OCI-LY1 (cell line): ENCODE measurements around the gene ITIH5.

Experiments
- H2AFZ ChIP-seq: fragments of 200-600 bp; sonication (generic), shearing (Covaris generic); 2 replicates; pipeline ENCODE4 v1.6.0; 2014; ENCODE audit warnings: antibody characterized with exemption, mild to moderate bottlenecking, low read length
- H3F3A ChIP-seq: fragments of 200-600 bp; sonication (generic), shearing (Covaris generic); 2 replicates; pipeline ENCODE4 v1.6.0; 2014; ENCODE audit warnings: mild to moderate bottlenecking, antibody characterized with exemption, low read length, moderate library complexity; ENCODE audit not compliant: insufficient read depth
- H3K27ac ChIP-seq: fragments of 200-600 bp; sonication (generic); 2 replicates; pipeline ENCODE4 v1.5.1; 2014; ENCODE audit warnings: low read length, mixed run types, mild to moderate bottlenecking, low read depth; ENCODE audit not compliant: poor library complexity, severe bottlenecking
- H3K27me3 ChIP-seq: fragments of 200-600 bp; sonication (generic); 2 replicates; pipeline ENCODE4 v1.6.0; 2014; ENCODE audit warnings: antibody characterized with exemption, mild to moderate bottlenecking, low read length, moderate library complexity; ENCODE audit not compliant: insufficient read depth
- H3K36me3 ChIP-seq: fragments of 200-600 bp; sonication (generic); 2 replicates; pipeline ENCODE4 v1.6.1; 2014; ENCODE audit warnings: mild to moderate bottlenecking, antibody characterized with exemption, low read length, moderate library complexity, mixed read lengths; ENCODE audit not compliant: insufficient read depth
- H3K4me1 ChIP-seq: fragments of 200-600 bp; sonication (generic); 2 replicates; pipeline ENCODE4 v1.5.1; 2014; ENCODE audit warnings: mild to moderate bottlenecking, low read length, moderate library complexity; ENCODE audit not compliant: insufficient read depth, severe bottlenecking
- H3K4me2 ChIP-seq: fragments of 200-600 bp; sonication (generic), shearing (Covaris generic); 2 replicates; pipeline ENCODE4 v1.6.1; 2014; ENCODE audit warnings: low read length
- H3K4me3 ChIP-seq: fragments of 200-600 bp; sonication (generic); 2 replicates; pipeline ENCODE4 v1.5.1; 2014; ENCODE audit warnings: low read length, low read depth, mild to moderate bottlenecking, mixed read lengths; ENCODE audit not compliant: poor library complexity, severe bottlenecking
- H3K79me2 ChIP-seq: fragments of 200-600 bp; shearing (Covaris generic); 2 replicates; pipeline ENCODE4 v1.6.1; 2016; ENCODE audit warnings: mixed run types, low read length, mixed read lengths; ENCODE audit not compliant: insufficient read depth
- H3K9ac ChIP-seq: fragments of 200-600 bp; sonication (generic), shearing (Covaris generic); 2 replicates; pipeline ENCODE4 v1.6.1; 2014; ENCODE audit warnings: mild to moderate bottlenecking, low read length, mixed read lengths
- H3K9me2 ChIP-seq: fragments of 200-600 bp; sonication (generic), shearing (Covaris generic); 2 replicates; pipeline ENCODE4 v1.6.1; 2014; ENCODE audit warnings: low read depth, mild to moderate bottlenecking, low read length, mixed read lengths
- H3K9me3 ChIP-seq: fragments of 200-600 bp; shearing (Covaris generic); 2 replicates; pipeline ENCODE4 v1.6.1; 2014; ENCODE audit warnings: low read length, mixed read lengths
- H4K20me1 ChIP-seq: fragments of 200-600 bp; sonication (generic), shearing (Covaris generic); 2 replicates; pipeline ENCODE4 v1.6.0; 2016; ENCODE audit warnings: mild to moderate bottlenecking, low read length; ENCODE audit not compliant: insufficient read depth
- CTCF ChIP-seq: fragments of 200-600 bp; sonication (generic), shearing (Covaris generic); IDR thresholded peaks from 2 replicates; pipeline ENCODE4 v1.5.1; 2017; ENCODE audit warnings: mild to moderate bottlenecking, antibody characterized with exemption, low read length, moderate library complexity, mixed read lengths
- EZH2 ChIP-seq: fragments of 200-600 bp; sonication (generic), shearing (Covaris generic); IDR thresholded peaks from 2 replicates; pipeline ENCODE4 v1.8.0; 2017; ENCODE audit warnings: borderline replicate concordance, mixed run types, mild to moderate bottlenecking, antibody characterized with exemption, low read length, moderate library complexity, mixed read lengths

Gene ITIH5

GRCh38 chr10:7618461-7618860, 48.3 kb downstream of the ITIH5 start:
- Histone ChIP-seq H3K36me3 (no peaks in the 10 kb centered on the region), H4K20me1 (no peaks in the 10 kb centered on the region), H3F3A (no peaks in the 10 kb centered on the region), H3K9me3 (no peaks in the 10 kb centered on the region), H3K27ac (no peak overlapping the region), H3K79me2 (no peaks in the 10 kb centered on the region), H3K9ac (no peak overlapping the region), H3K27me3 (peaks cover 5% of the 10 kb centered on the region; the same call in 1 of the 2 replicates), H3K9me2 (no peaks in the 10 kb centered on the region), H3K4me3 (no peak overlapping the region), H2AFZ (no peak overlapping the region), H3K4me1 (no peaks in the 10 kb centered on the region), H3K4me2 (no peak overlapping the region)
- TF ChIP-seq EZH2 (no peak), CTCF (no peak)

GRCh38 chr10:7611909-7612308, 54.9 kb downstream of the ITIH5 start:
- H3K9me3 ChIP-seq: no peaks in the 10 kb centered on the region
- no peaks in the 10 kb centered on the region for H3F3A ChIP-seq
- H3K27me3 ChIP-seq: no peaks in the 10 kb centered on the region
- no peak overlapping the region for H3K4me2 ChIP-seq
- no peaks in the 10 kb centered on the region for H3K36me3 ChIP-seq
- no peak overlapping the region for H3K4me3 ChIP-seq
- no peak overlapping the region for H3K9ac ChIP-seq
- no peak overlapping the region for H3K27ac ChIP-seq
- TF ChIP-seq EZH2 (no peak), CTCF (no peak)
- no peaks in the 10 kb centered on the region for H4K20me1 ChIP-seq
- no peak overlapping the region for H2AFZ ChIP-seq
- no peaks in the 10 kb centered on the region for H3K79me2 ChIP-seq
- H3K9me2 ChIP-seq: no peaks in the 10 kb centered on the region
- H3K4me1 ChIP-seq: no peaks in the 10 kb centered on the region

- Histone ChIP-seq H3K4me2 (no peak overlapping the region), H3K9ac (no peak overlapping the region), H2AFZ (no peak overlapping the region), H3K36me3 (no peaks in the 10 kb centered on the region), H4K20me1 (no peaks in the 10 kb centered on the region), H3K4me3 (no peak overlapping the region), H3K27me3 (no peaks in the 10 kb centered on the region), H3K79me2 (no peaks in the 10 kb centered on the region), H3K27ac (no peak overlapping the region), H3K9me3 (no peaks in the 10 kb centered on the region), H3K9me2 (no peaks in the 10 kb centered on the region), H3K4me1 (no peaks in the 10 kb centered on the region), H3F3A (no peaks in the 10 kb centered on the region)
- TF ChIP-seq EZH2 (no peak), CTCF (no peak)
These were observed 55.9 kb downstream of the ITIH5 start for GRCh38 chr10:7610651-7611389.
